Measurements from ENCODE around the gene TUBGCP3.

The TUBGCP3 gene

GRCh38 chr13:112562254-112562653, 25.7 kb downstream of the TUBGCP3 start:
- TF ChIP-seq, protein P1, sequence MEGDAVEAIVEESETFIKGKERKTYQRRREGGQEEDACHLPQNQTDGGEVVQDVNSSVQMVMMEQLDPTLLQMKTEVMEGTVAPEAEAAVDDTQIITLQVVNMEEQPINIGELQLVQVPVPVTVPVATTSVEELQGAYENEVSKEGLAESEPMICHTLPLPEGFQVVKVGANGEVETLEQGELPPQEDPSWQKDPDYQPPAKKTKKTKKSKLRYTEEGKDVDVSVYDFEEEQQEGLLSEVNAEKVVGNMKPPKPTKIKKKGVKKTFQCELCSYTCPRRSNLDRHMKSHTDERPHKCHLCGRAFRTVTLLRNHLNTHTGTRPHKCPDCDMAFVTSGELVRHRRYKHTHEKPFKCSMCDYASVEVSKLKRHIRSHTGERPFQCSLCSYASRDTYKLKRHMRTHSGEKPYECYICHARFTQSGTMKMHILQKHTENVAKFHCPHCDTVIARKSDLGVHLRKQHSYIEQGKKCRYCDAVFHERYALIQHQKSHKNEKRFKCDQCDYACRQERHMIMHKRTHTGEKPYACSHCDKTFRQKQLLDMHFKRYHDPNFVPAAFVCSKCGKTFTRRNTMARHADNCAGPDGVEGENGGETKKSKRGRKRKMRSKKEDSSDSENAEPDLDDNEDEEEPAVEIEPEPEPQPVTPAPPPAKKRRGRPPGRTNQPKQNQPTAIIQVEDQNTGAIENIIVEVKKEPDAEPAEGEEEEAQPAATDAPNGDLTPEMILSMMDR (IDR thresholded peaks at IDR 0.05; ENCODE audit: insufficient read depth, low read length, poor library complexity, severe bottlenecking), result no peak
- no peak for TF ChIP-seq EZH2phosphoT487 (conservative IDR thresholded peaks at IDR 0.05; ENCODE audit: low read length)
- Histone ChIP-seq H3K27ac (ENCODE audit: low read depth, low read length) (no peak overlapping the region), H3K4me2 (ENCODE audit: low read depth, low read length, poor library complexity, severe bottlenecking) (no peak overlapping the region), H3K27me3 (ENCODE audit: low read length) (no peaks in the 10 kb centered on the region), H3K4me3 (ENCODE audit: insufficient read depth, low read length, poor library complexity, severe bottlenecking) (no peak overlapping the region), H3K9ac (ENCODE audit: low read length) (no peak overlapping the region), H3K79me2 (ENCODE audit: insufficient read depth, low read length) (peaks cover 68% of the 10 kb centered on the region), H3K36me3 (ENCODE audit: low read length) (peaks cover 40% of the 10 kb centered on the region; the same call in 1 of the 2 replicates), H2AFZ (ENCODE audit: low read depth, low read length, severe bottlenecking) (no peak overlapping the region), H3F3A (ENCODE audit: insufficient read depth) (no peaks in the 10 kb centered on the region), H4K20me1 (ENCODE audit: low read depth, low read length) (no peaks in the 10 kb centered on the region; the same call in 1 of the 2 replicates), H3K9me2 (replicated peaks; ENCODE audit: insufficient read depth, low read length) (no peaks in the 10 kb centered on the region), H3K9me3 (ENCODE audit: insufficient read depth, low read length) (no peaks in the 10 kb centered on the region)

DNA sequence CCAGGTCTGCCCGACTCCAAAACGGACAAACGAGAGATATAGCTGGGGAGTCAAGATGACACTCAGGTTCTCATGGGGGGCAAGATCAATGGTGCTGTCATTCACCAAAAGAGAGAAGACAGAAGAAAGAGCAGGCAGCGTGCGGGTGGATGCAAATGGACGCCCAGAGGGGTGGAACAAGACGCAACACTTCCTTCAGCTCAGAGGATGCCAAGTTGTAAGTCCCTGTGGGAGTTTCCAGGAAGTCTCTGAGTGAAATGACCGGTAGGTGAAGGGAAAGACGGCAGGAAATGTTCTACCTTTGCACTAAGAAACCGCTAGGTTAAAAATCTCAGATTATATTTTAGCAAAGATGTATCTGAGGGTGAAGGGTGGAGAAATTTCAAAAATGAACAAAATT, 26.5 kb downstream of the TUBGCP3 start:
- Histone ChIP-seq H3F3A (ENCODE audit: insufficient read depth) (no peaks in the 10 kb centered on the region), H3K9me3 (ENCODE audit: insufficient read depth, low read length) (no peaks in the 10 kb centered on the region), H3K27me3 (ENCODE audit: low read length) (no peaks in the 10 kb centered on the region), H3K4me2 (ENCODE audit: low read depth, low read length, poor library complexity, severe bottlenecking) (no peak overlapping the region), H2AFZ (ENCODE audit: low read depth, low read length, severe bottlenecking) (no peak overlapping the region), H3K9me2 (replicated peaks; ENCODE audit: insufficient read depth, low read length) (no peaks in the 10 kb centered on the region), H4K20me1 (ENCODE audit: low read depth, low read length) (no peaks in the 10 kb centered on the region), H3K79me2 (ENCODE audit: insufficient read depth, low read length) (peaks cover 60% of the 10 kb centered on the region), H3K36me3 (ENCODE audit: low read length) (peaks cover 40% of the 10 kb centered on the region; the same call in 1 of the 2 replicates), H3K4me3 (ENCODE audit: insufficient read depth, low read length, poor library complexity, severe bottlenecking) (no peak overlapping the region), H3K27ac (ENCODE audit: low read depth, low read length) (no peak overlapping the region), H3K9ac (ENCODE audit: low read length) (no peak overlapping the region)
- TF ChIP-seq, protein P1 (IDR thresholded peaks at IDR 0.05; ENCODE audit: insufficient read depth, low read length, poor library complexity, severe bottlenecking), result no peak
- no peak for TF ChIP-seq EZH2phosphoT487 (conservative IDR thresholded peaks at IDR 0.05; ENCODE audit: low read length)

DNA sequence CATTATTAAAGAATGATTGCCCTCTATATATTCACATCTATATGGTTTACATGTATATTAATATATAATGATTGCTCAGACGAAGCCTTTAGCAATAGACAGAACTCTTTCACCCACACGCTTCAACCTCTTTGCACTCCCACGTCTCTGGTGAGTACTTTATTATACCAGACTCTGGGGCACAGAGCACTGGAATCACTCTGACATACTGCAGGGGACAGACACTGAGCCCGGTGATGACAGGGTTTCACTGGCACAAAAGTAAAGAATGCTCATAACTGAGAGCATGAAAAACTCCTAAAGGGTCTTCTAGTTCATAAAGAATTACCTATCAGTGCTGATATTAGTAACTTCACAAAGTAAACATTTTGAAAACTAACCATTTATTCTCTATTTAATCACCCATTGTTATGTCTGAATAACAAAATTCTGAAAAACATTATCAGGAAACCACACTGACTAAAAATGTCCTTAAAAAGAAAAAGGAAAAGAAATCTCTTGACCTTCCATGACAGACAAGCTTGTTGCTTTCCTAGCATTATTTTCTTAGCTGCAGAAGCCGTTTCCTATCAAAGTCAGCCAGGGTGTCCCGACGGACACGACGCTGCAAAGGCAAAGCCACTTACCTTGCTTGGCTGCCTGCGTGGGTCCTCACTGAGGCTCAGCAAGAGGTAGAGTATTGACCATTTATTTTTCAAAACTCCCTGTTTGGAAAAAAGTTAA, 29.1 kb downstream of the TUBGCP3 start:
- Histone ChIP-seq H3K27ac (ENCODE audit: low read depth, low read length) (no peak overlapping the region), H3K4me2 (ENCODE audit: low read depth, low read length, poor library complexity, severe bottlenecking) (no peak overlapping the region), H4K20me1 (ENCODE audit: low read depth, low read length) (no peaks in the 10 kb centered on the region), H3K9me3 (ENCODE audit: insufficient read depth, low read length) (no peaks in the 10 kb centered on the region), H2AFZ (ENCODE audit: low read depth, low read length, severe bottlenecking) (no peak overlapping the region), H3F3A (ENCODE audit: insufficient read depth) (no peaks in the 10 kb centered on the region), H3K4me3 (ENCODE audit: insufficient read depth, low read length, poor library complexity, severe bottlenecking) (no peak overlapping the region), H3K9me2 (replicated peaks; ENCODE audit: insufficient read depth, low read length) (no peaks in the 10 kb centered on the region), H3K36me3 (ENCODE audit: low read length) (peaks cover 44% of the 10 kb centered on the region; the same call in 1 of the 2 replicates), H3K79me2 (ENCODE audit: insufficient read depth, low read length) (peaks cover 41% of the 10 kb centered on the region), H3K27me3 (ENCODE audit: low read length) (no peaks in the 10 kb centered on the region), H3K9ac (ENCODE audit: low read length) (no peak overlapping the region)
- no peak for TF ChIP-seq EZH2phosphoT487 (conservative IDR thresholded peaks at IDR 0.05; ENCODE audit: low read length)
- TF ChIP-seq, protein P1 (IDR thresholded peaks at IDR 0.05; ENCODE audit: insufficient read depth, low read length, poor library complexity, severe bottlenecking), result no peak

Data from SU-DHL-6 (cell line).